HG03565 (cell line): ENCODE measurements around the gene PSME4.
"Not testable (repeated sequence)": the region's sequence is repeated elsewhere in the genome, so short reads cannot be mapped to it uniquely, and the experiment has no call there.

Experiments used
- ATAC-seq: cut with Tn5 transposase; IDR thresholded peaks from one replicate; pipeline ENCODE4 v1.9.1; 2021; ENCODE audit warnings: mild to moderate bottlenecking, moderate library complexity; ENCODE audit not compliant: unreplicated experiment

The PSME4 gene

GRCh38 chr2:53851052-53851757 is 119.6 kb downstream of the PSME4 start:
- not testable (repeated sequence) for ATAC-seq

- ATAC-seq = no peak
Measured at GRCh38 chr2:53848062-53848461, 122.7 kb downstream of the PSME4 start.

- no peak for ATAC-seq
Measured at GRCh38 chr2:53843595-53843994, 127.2 kb downstream of the PSME4 start.

GRCh38 chr2:53842891-53843290 is 127.9 kb downstream of the PSME4 start:
- no peak for ATAC-seq

GRCh38 chr2:53841651-53842050 is 129.1 kb downstream of the PSME4 start:
- ATAC-seq = not testable (repeated sequence)

- no peak for ATAC-seq
Measured at GRCh38 chr2:53840580-53840979, 130.2 kb downstream of the PSME4 start.

- ATAC-seq = not testable (repeated sequence)
Measured at GRCh38 chr2:53829980-53830290, 140.9 kb downstream of the PSME4 start.

GRCh38 chr2:53829273-53829979 is 141.4 kb downstream of the PSME4 start:
- no peak for ATAC-seq

GRCh38 chr2:53828331-53828730 is 142.5 kb downstream of the PSME4 start:
- ATAC-seq = no peak

GRCh38 chr2:53827398-53828175 is 143.2 kb downstream of the PSME4 start:
- no peak for ATAC-seq

GRCh38 chr2:53826587-53827397 is 144.0 kb downstream of the PSME4 start:
- ATAC-seq = no peak

GRCh38 chr2:53826030-53826410 is 144.8 kb downstream of the PSME4 start:
- ATAC-seq = no peak

- ATAC-seq = not testable (repeated sequence)
Measured at GRCh38 chr2:53823639-53824038, 147.2 kb downstream of the PSME4 start.

- ATAC-seq = no peak
Measured at GRCh38 chr2:53821810-53822209, 149.0 kb downstream of the PSME4 start.

- ATAC-seq = no peak
Measured at GRCh38 chr2:53820711-53821110, 150.1 kb downstream of the PSME4 start.

GRCh38 chr2:53820048-53820447 is 150.7 kb downstream of the PSME4 start:
- no peak for ATAC-seq

GRCh38 chr2:53819634-53820033 is 151.2 kb downstream of the PSME4 start:
- no peak for ATAC-seq

- ATAC-seq = no peak
Measured at GRCh38 chr2:53818854-53819435, 151.8 kb downstream of the PSME4 start.
